ENCODE measurements around the gene WNT9B. TPM values are rescaled to one million over a fixed set of nuclear protein-coding genes. Genes with fewer than 3 reads are reported as not detected.

Gene WNT9B
- total RNA-seq, 2 experiments from 2014 or later: not detected

GRCh38 chr17:46881015-46881414, 29.6 kb downstream of the WNT9B start:
- CTCF ChIA-PET: no interaction called here
- no peak for ATAC-seq (ENCODE audit: poor library complexity)

GRCh38 chr17:46882666-46883065, 31.3 kb downstream of the WNT9B start:
- H3K27me3 ChIP-seq (ENCODE audit: control insufficient read depth in 1 of 2, insufficient read depth in 2 of 2, low read length in 2 of 2): peaks cover 0 to 3% of the 10 kb centered on the region in 2 experiments
- no peak overlapping the region for H3K27ac ChIP-seq (ENCODE audit: low read depth in 1 of 2, low read length in 2 of 2)
- H3K4me1 ChIP-seq (ENCODE audit: insufficient read depth, low read length): peaks cover 5% of the 10 kb centered on the region
- H3K4me3 ChIP-seq (ENCODE audit: low read length): no peak overlapping the region
- DNase-seq (no peak), ATAC-seq (ENCODE audit: poor library complexity) (no peak)
- H3K9me3 ChIP-seq (ENCODE audit: control insufficient read depth in 1 of 2, insufficient read depth in 1 of 2, low read length in 2 of 2): no peaks in the 10 kb centered on the region
- no peaks in the 10 kb centered on the region for H3K9me3 Mint-ChIP-seq
- CTCF ChIA-PET: no interaction called here
- TF ChIP-seq CTCF (IDR thresholded peaks at IDR 0.05): no peak
- POLR2A ChIA-PET: no interaction called here
- intact Hi-C loops (cut with DNase I, micrococcal nuclease): no loop called here
- no peak overlapping the region for H3K4me3 Mint-ChIP-seq
- H3K27ac Mint-ChIP-seq: no peak overlapping the region
- no peaks in the 10 kb centered on the region for H3K36me3 Mint-ChIP-seq (ENCODE audit: low read depth)
- peaks cover 2% of the 10 kb centered on the region for H3K27me3 Mint-ChIP-seq
- no peaks in the 10 kb centered on the region for H3K36me3 ChIP-seq (ENCODE audit: insufficient read depth, low read length)
- H3K4me1 Mint-ChIP-seq (ENCODE audit: low read depth): no peaks in the 10 kb centered on the region

More at GRCh38 chr17:46881015-46881414, 29.6 kb downstream of the WNT9B start:
- no peaks in the 10 kb centered on the region for H3K9me3 ChIP-seq (ENCODE audit: control insufficient read depth in 1 of 2, insufficient read depth in 1 of 2, low read length in 2 of 2)
- POLR2A ChIA-PET: no interaction called here
- peaks cover 0 to 3% of the 10 kb centered on the region in 2 experiments for H3K27me3 ChIP-seq (ENCODE audit: control insufficient read depth in 1 of 2, insufficient read depth in 2 of 2, low read length in 2 of 2)
- no peaks in the 10 kb centered on the region for H3K27me3 Mint-ChIP-seq
- H3K36me3 ChIP-seq (ENCODE audit: insufficient read depth, low read length): no peaks in the 10 kb centered on the region
- no peak for TF ChIP-seq CTCF (IDR thresholded peaks at IDR 0.05)
- H3K4me1 ChIP-seq (ENCODE audit: insufficient read depth, low read length): peaks cover 5% of the 10 kb centered on the region
- DNase-seq: no peak
- H3K36me3 Mint-ChIP-seq (ENCODE audit: low read depth): no peaks in the 10 kb centered on the region
- H3K27ac Mint-ChIP-seq: no peak overlapping the region
- H3K4me3 Mint-ChIP-seq: no peak overlapping the region
- H3K4me3 ChIP-seq (ENCODE audit: low read length): no peak overlapping the region
- intact Hi-C loops (cut with DNase I, micrococcal nuclease): no loop called here
- H3K27ac ChIP-seq (ENCODE audit: low read depth in 1 of 2, low read length in 2 of 2): no peak overlapping the region
- no peaks in the 10 kb centered on the region for H3K9me3 Mint-ChIP-seq
- no peaks in the 10 kb centered on the region for H3K4me1 Mint-ChIP-seq (ENCODE audit: low read depth)

- DNase-seq (no peak), ATAC-seq (ENCODE audit: poor library complexity) (no peak)
- Histone ChIP-seq H3K4me1 (ENCODE audit: insufficient read depth, low read length) (no peaks in the 10 kb centered on the region), H3K27me3 (ENCODE audit: control insufficient read depth in 1 of 2, insufficient read depth in 2 of 2, low read length in 2 of 2) (peaks cover 0 to 3% of the 10 kb centered on the region in 2 experiments), H3K9me3 (ENCODE audit: control insufficient read depth in 1 of 2, insufficient read depth in 1 of 2, low read length in 2 of 2) (no peaks in the 10 kb centered on the region), H3K4me3 (ENCODE audit: low read length) (no peak overlapping the region), H3K36me3 (ENCODE audit: insufficient read depth, low read length) (no peaks in the 10 kb centered on the region), H3K27ac (ENCODE audit: low read depth in 1 of 2, low read length in 2 of 2) (no peak overlapping the region)
- no peak overlapping the region for H3K4me3 Mint-ChIP-seq
- H3K27ac Mint-ChIP-seq: no peak overlapping the region
- H3K9me3 Mint-ChIP-seq: no peaks in the 10 kb centered on the region
- H3K27me3 Mint-ChIP-seq: peaks cover 12% of the 10 kb centered on the region
- intact Hi-C loops (cut with DNase I, micrococcal nuclease): no loop called here
- no peak for TF ChIP-seq CTCF (IDR thresholded peaks at IDR 0.05)
- ChIA-PET CTCF (no interaction called here), POLR2A (no interaction called here)
- no peaks in the 10 kb centered on the region for H3K36me3 Mint-ChIP-seq (ENCODE audit: low read depth)
- H3K4me1 Mint-ChIP-seq (ENCODE audit: low read depth): no peaks in the 10 kb centered on the region
Observed at GRCh38 chr17:46883871-46884520, 32.6 kb downstream of the WNT9B start.

Measured in CD4-positive, alpha-beta T cell (primary cell).